Vagina (tissue), 2 donors: ENCODE results near the gene SCAPER. TPM values are rescaled to one million over a fixed set of nuclear protein-coding genes. Genes with fewer than 3 reads are reported as not detected.
A peak's percentile ranks its signal among the peaks of the same experiment; 100 is the strongest.
"Not testable (repeated sequence)": the region's sequence is repeated elsewhere in the genome, so short reads cannot be mapped to it uniquely, and the experiment has no call there.

Experiments
- DNase-seq, 2 donors: peaks; one replicate each; pipeline ENCODE4 v3.0.0-alpha.2; 2017; ENCODE audit errors: extremely low spot score in 2 of 2
- H3K27ac ChIP-seq: fragments of 200-600 bp; sonication (generic); one replicate; pipeline ENCODE4 v1.5.1; 2019
- H3K27me3 ChIP-seq: fragments of 200-600 bp; sonication (generic); one replicate; pipeline ENCODE4 v1.5.1; 2019
- H3K36me3 ChIP-seq, 2 donors: fragments of 200-600 bp; sonication (generic); one replicate each; pipeline ENCODE4 v1.5.1; 2017 to 2019
- H3K4me1 ChIP-seq: fragments of 200-600 bp; sonication (generic); one replicate; pipeline ENCODE4 v1.5.1; 2019
- H3K4me3 ChIP-seq, 2 donors: fragments of 200-600 bp; sonication (generic); 1 replicate in 1 of 2; 2 replicates in 1 of 2; pipeline ENCODE4 v1.5.1; 2016 to 2019
- H3K9me3 ChIP-seq: fragments of 200-600 bp; sonication (generic); one replicate; pipeline ENCODE4 v1.5.1; 2019
- POLR2A ChIP-seq, 2 donors: fragments of 450-650 bp; IDR thresholded peaks; one replicate each; pipeline ENCODE4 v1.6.1; 2017; ENCODE audit warnings: antibody characterized with exemption in 2 of 2, mild to moderate bottlenecking in 2 of 2, moderate library complexity in 2 of 2
- POLR2AphosphoS5 ChIP-seq, 2 donors: sonication (generic); formaldehyde crosslinking; IDR thresholded peaks; one replicate each; pipeline ENCODE4 v1.9.0; 2017; ENCODE audit warnings: antibody characterized with exemption in 2 of 2, mild to moderate bottlenecking in 2 of 2, low read depth in 1 of 2; ENCODE audit not compliant: insufficient read depth in 1 of 2
- intact Hi-C: fragments of 100-400 bp; cut with DNase I; formaldehyde crosslinking; loops from one replicate; pipeline ENCODE4 v1.15.1; 2023
- total RNA-seq: library from RNA; depleted of rRNA; stranded (reverse); fragments of >200 nt; gene quantifications from one replicate; pipeline ENCODE4 v1.2.3, GENCODE V29; 2016
- TF ChIP-seq, protein P1 (sequence below), 3 experiments: fragments of 450-650 bp in 2 of 3; fragments of 200-600 bp in 1 of 3; sonication (generic) in 1 of 3; IDR thresholded peaks; one replicate each; pipeline ENCODE4 v1.5.1; 2017 to 2019; ENCODE audit warnings: antibody characterized with exemption in 3 of 3, mild to moderate bottlenecking in 2 of 3, moderate library complexity in 2 of 3

Gene SCAPER
- total RNA-seq, 1 donor from 2014 or later, result 51.3 TPM

DNA sequence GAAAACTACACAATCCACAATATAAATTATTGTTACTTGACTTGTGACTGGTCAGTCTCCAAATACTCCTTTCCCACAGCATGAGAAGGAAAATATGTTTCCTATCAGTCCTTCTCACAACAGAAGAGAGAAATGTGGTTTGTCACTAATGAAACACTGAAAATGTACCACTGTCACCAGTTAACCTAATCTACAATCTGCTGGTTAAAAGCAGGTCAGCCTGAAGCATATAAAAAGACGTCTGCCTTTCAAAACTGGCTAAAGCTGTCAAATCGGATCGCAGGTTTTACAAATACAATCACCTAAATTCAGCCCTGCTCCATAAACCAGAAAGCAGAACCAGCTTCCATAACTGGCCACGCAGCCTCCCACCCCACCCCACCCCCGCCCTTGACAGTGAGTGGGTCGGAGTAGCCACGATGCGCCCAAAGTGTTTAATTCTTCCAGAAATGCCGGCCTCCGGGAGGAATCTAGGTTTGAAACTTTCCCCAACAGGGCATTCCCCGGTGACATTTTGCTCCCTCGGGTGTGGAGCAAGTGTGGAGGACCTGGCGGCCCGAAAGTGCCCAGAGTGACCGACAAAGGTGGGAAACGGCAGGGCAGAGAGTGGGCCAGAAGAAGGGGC, 594.6 kb downstream of the SCAPER start:
- no peak for DNase-seq
- Histone ChIP-seq H3K27ac (peak overlapping the region; percentile 85), H3K27me3 (no peaks in the 10 kb centered on the region), H3K36me3 (no peaks in the 10 kb centered on the region), H3K4me3 (peak overlapping the region; percentile 79 to 82), H3K4me1 (peaks cover 25% of the 10 kb centered on the region), H3K9me3 (no peaks in the 10 kb centered on the region)
- TF ChIP-seq, protein P1, sequence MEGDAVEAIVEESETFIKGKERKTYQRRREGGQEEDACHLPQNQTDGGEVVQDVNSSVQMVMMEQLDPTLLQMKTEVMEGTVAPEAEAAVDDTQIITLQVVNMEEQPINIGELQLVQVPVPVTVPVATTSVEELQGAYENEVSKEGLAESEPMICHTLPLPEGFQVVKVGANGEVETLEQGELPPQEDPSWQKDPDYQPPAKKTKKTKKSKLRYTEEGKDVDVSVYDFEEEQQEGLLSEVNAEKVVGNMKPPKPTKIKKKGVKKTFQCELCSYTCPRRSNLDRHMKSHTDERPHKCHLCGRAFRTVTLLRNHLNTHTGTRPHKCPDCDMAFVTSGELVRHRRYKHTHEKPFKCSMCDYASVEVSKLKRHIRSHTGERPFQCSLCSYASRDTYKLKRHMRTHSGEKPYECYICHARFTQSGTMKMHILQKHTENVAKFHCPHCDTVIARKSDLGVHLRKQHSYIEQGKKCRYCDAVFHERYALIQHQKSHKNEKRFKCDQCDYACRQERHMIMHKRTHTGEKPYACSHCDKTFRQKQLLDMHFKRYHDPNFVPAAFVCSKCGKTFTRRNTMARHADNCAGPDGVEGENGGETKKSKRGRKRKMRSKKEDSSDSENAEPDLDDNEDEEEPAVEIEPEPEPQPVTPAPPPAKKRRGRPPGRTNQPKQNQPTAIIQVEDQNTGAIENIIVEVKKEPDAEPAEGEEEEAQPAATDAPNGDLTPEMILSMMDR (IDR thresholded peaks at IDR 0.05), result no peak
- TF ChIP-seq POLR2A (IDR thresholded peaks at IDR 0.05) (no peak), POLR2AphosphoS5 (IDR thresholded peaks at IDR 0.05; ENCODE audit: insufficient read depth in 1 of 2, low read depth in 1 of 2) (no peak)
- intact Hi-C loops, result no loop called here

DNA sequence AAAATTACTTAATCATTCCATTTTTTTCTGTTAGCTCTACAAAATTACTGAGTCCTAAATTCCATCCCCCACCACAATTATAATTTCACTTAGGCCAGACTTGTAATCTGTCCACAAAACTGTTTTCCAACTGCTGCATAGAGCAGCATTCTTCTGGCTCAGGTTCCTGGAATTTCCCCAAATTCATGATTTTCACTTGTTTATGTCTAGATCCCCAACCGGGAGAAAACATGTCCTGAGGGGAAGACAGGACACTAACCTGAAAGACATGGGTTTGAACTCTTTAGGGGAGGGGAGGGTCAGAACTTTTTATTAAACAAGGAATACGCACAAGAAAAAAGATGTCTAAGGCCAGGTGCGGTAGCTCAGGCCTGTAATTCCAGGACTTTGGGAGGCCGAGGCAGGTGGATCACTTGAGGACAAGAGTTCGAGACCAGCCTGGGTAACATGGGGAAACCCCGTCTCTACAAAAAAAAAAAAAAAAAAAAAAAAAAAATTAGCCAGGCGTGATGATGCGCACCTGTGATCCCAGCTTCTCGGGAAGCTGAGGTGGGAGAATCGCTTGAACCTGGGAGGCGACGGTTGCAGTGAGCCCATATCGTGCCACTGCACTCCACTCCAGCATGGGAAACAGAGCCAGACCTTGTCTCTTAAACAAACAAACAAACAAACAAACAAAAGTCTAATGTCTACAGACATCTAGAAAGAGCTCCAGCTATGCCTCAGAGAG, 595.4 kb downstream of the SCAPER start:
- intact Hi-C loops, result no loop called here
- H3K4me3 ChIP-seq, result peak overlapping the region in 1 of 2 donors; percentile 79
- no peaks in the 10 kb centered on the region for H3K36me3 ChIP-seq
- H3K9me3 ChIP-seq, result no peaks in the 10 kb centered on the region
- H3K27ac ChIP-seq, result no peak overlapping the region
- TF ChIP-seq POLR2AphosphoS5 (IDR thresholded peaks at IDR 0.05; ENCODE audit: insufficient read depth in 1 of 2, low read depth in 1 of 2) (no peak), POLR2A (IDR thresholded peaks at IDR 0.05) (no peak)
- TF ChIP-seq, protein P1 (IDR thresholded peaks at IDR 0.05), result no peak
- no peaks in the 10 kb centered on the region for H3K27me3 ChIP-seq
- DNase-seq, result no peak
- peaks cover 25% of the 10 kb centered on the region for H3K4me1 ChIP-seq

DNA sequence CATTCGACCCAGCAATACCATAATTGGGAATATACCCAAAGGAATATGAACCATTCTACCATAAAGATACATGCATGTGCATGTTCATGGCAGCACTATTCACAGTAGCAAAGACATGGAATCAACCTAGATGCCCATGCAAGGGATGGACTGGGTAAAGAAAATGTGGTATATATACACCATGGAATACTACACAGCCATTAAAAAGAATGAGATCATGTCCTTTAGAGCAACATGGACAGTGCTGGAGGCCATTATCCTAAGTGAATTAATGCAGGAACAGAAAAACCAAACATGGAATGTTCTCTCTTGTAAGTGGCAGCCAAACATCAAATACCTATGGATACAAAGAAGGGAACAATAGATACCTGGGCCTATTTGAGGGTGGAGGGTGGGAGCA, 601.2 kb downstream of the SCAPER start:
- intact Hi-C loops, result no loop called here
- H3K27ac ChIP-seq, result no peak overlapping the region
- no peaks in the 10 kb centered on the region for H3K36me3 ChIP-seq
- H3K4me1 ChIP-seq, result no peaks in the 10 kb centered on the region
- H3K9me3 ChIP-seq, result no peaks in the 10 kb centered on the region
- TF ChIP-seq, protein P1 (IDR thresholded peaks at IDR 0.05), result no peak
- TF ChIP-seq POLR2A (IDR thresholded peaks at IDR 0.05), result no peak
- no peaks in the 10 kb centered on the region for H3K27me3 ChIP-seq
- H3K4me3 ChIP-seq, result no peak overlapping the region
- no peak for DNase-seq

DNA sequence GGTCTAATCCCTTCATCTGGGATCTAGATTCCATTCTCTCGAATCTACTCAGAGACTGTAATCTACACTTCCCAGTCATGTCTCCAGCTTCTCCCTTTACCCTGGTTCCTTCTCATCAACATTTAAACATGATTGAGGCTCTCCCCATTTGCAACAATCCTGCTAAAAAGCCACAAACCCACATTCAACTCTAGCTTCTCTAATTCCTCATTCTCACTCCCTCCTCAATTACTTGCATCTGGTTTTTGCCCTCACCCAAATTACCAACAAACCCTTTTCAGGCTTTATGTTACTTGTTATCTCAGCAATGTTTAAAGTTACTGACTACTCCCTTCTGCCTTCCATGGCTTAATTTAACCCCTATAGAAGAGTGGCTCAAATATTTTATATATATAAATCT, 605.4 kb downstream of the SCAPER start:
- no peaks in the 10 kb centered on the region for H3K27me3 ChIP-seq
- TF ChIP-seq POLR2A (IDR thresholded peaks at IDR 0.05) (no peak), POLR2AphosphoS5 (IDR thresholded peaks at IDR 0.05; ENCODE audit: insufficient read depth in 1 of 2, low read depth in 1 of 2) (no peak)
- TF ChIP-seq, protein P1 (IDR thresholded peaks at IDR 0.05), result no peak
- DNase-seq, result no peak
- H3K9me3 ChIP-seq, result no peaks in the 10 kb centered on the region
- H3K4me1 ChIP-seq, result peaks cover under 1% of the 10 kb centered on the region
- no peaks in the 10 kb centered on the region for H3K36me3 ChIP-seq
- no peak overlapping the region for H3K4me3 ChIP-seq
- intact Hi-C loops, result no loop called here
- H3K27ac ChIP-seq, result no peak overlapping the region

DNA sequence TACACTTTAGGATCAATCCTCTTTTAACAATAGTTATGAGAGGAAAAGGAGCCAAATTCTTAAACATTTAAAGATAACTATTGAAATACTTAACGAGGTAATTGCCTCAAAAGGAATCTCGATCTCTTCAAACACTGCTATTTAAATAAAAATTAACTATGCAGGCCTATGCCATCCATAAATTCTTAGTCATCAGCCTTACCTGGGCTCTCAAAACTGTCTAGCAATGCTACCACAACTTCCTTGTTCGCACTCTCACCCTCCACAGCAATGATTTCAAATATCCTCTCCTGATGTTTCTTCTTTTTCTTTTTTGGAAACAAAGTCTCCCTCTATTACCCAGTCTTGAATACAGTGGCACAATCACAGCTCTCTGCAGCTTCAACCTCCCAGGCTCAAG, 606.2 kb downstream of the SCAPER start:
- intact Hi-C loops, result no loop called here
- Histone ChIP-seq H3K27ac (no peak overlapping the region), H3K4me3 (no peak overlapping the region), H3K36me3 (no peaks in the 10 kb centered on the region), H3K27me3 (no peaks in the 10 kb centered on the region), H3K4me1 (peaks cover 8% of the 10 kb centered on the region), H3K9me3 (no peaks in the 10 kb centered on the region)
- DNase-seq, result no peak
- TF ChIP-seq POLR2A (IDR thresholded peaks at IDR 0.05), result no peak
- TF ChIP-seq, protein P1 (IDR thresholded peaks at IDR 0.05), result no peak
- TF ChIP-seq POLR2AphosphoS5 (IDR thresholded peaks at IDR 0.05; ENCODE audit: insufficient read depth in 1 of 2, low read depth in 1 of 2), result no peak

DNA sequence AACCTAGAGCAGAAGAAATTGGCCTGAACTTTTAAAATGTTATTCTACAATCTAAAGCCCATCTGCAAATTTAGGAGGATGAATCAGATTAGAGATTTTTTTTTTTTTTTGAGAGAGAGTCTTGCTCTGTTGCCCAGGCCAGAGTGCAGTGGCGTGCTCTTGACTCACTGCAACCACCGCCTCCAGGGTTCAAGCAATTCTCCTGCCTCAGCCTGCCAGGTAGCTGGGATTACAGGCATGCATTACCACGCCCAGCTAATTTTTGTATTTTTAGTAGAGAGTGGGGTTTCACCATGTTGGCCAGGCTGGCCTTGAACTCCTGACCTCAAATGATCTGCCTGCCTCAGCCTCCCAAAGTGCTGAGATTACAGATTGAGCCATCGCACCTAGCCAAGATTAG, 607.2 kb downstream of the SCAPER start:
- intact Hi-C loops, H3K27me3 ChIP-seq, H3K4me3 ChIP-seq, DNase-seq, H3K27ac ChIP-seq, H3K9me3 ChIP-seq, H3K36me3 ChIP-seq: not testable (repeated sequence)
- peaks cover 17% of the 10 kb centered on the region for H3K4me1 ChIP-seq
